ENCODE measurements around the gene TBX18.

Gene TBX18

DNA sequence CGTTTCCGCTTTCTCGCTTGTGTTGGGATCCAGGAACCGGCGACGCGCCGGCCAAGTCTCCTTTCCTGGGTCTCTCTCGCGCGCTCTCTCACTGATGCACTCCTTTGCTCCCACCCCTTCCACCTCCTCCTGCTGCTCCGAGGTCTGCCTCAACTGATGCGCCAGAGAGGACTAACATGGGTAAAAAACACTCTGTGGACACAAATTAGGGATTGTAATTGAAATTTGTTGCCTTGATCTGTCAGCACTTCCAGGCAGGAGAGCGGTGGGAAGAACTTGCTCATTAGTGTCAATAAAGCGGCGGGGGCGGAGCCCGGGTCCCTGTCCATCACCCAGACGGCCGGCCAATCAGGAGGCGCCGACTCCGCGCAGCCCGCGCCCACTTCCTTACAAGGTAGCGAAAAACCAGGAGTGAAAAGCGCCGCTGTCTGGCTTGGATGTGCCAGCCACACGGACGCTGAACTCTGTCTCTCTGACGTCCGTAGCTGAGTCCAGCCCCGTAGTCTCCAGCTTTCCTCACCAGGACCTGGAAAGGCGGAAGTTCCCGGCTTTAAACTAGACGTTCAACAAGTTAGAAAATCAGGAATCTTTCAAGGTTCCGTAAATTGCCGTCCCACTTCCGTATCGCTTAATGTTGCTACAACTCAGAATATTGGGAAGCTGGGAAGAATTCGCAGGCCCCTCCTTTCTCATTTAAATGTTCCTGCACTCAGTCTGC, at the start of gene TBX18:
TSS of gene TBX18 (minus strand) at position 267 of the 718 bp plus-strand sequence. CDS start 417 bp downstream, outside the sequence.
- Histone ChIP-seq H3K9me3 (ENCODE audit: control insufficient read depth, insufficient read depth, low read length) (0 out of 2 replicates have a peak, but pooled peaks cover 3% of the 10 kb centered on the region), H3K9ac (ENCODE audit: low read depth, low read length) (peak within 1 kb of the TSS; percentile 67; the same call in 1 of the 2 replicates), H3K36me3 (ENCODE audit: insufficient read depth, low read length) (no peaks in the 10 kb centered on the region), H3K4me1 (ENCODE audit: insufficient read depth, low read length) (no peaks in the 10 kb centered on the region)

DNA sequence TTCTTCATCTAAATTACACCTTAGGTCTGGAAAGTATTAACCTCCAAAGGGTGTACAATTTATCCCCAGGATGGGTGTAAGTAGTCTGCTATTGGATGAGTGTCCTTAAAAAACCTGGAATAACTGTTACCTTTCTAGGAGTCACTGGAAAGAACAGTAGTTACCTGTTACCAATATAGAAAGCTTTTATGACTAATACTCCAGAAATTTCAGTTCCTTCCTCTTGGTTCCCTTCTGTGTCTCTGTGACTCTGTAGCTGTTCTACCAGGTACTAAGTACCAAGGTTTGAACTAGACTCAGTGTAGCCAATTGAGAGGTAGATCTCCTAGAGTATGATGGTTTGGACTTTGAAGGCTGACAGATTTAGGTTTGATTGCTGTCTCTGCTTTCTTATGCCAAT, 47.0 kb upstream of the TBX18 start:
- Histone ChIP-seq H3K36me3 (ENCODE audit: insufficient read depth, low read length) (no peaks in the 10 kb centered on the region), H3K9me3 (ENCODE audit: control insufficient read depth, insufficient read depth, low read length) (no peaks in the 10 kb centered on the region), H3K4me1 (ENCODE audit: insufficient read depth, low read length) (no peaks in the 10 kb centered on the region)

DNA sequence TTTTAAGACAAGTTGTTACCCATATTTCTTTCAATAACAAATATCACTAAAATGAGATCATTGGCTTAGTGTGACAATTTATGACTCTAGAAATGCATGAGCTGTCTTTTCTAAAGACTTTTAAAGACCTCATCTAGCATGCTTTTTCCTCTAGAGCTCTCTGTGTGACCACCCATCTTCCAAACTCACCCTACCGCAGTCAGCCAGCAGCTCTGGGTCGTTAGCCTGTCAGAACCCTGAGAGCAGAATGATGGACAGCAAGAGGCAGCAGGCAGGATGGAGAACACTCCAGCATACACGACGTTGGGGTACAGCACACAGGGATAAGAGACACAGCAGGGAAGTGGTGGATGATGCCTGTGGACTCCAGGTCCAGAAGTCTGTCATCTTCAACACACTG, 45.1 kb upstream of the TBX18 start:
- H3K9ac ChIP-seq (ENCODE audit: low read depth, low read length): no peak overlapping the region
- H3K9me3 ChIP-seq (ENCODE audit: control insufficient read depth, insufficient read depth, low read length): no peaks in the 10 kb centered on the region
- no peaks in the 10 kb centered on the region for H3K36me3 ChIP-seq (ENCODE audit: insufficient read depth, low read length)
- no peaks in the 10 kb centered on the region for H3K4me1 ChIP-seq (ENCODE audit: insufficient read depth, low read length)

More for the DNA sequence above, 47.0 kb upstream of the TBX18 start:
- no peak overlapping the region for H3K9ac ChIP-seq (ENCODE audit: low read depth, low read length)

DNA sequence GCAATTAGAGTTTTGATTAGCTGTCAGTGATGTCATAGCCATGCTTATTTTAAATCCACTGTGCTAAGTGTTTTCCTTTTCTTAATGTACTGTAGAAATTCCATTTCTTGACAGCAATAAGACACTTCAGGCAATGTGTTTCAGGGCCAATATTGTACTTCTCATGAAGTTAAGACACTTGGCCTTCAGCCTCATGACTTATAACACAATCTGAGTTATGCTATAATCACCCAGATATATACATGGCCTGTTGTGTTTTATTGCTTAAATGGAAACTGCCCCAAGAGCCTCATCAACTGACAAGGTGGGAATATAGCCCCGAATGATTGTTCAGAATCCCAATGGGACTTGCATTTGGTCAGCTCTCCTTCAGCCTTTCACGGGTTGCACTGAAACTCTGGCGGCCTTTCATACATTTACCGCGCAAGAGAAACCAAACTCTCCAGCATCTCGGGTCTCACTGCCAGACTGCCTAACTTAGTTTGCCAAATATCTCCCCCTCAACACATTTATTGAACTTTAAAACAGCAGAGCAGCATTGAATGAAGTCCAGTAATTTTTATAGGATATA, 44.2 kb upstream of the TBX18 start:
- Histone ChIP-seq H3K4me1 (ENCODE audit: insufficient read depth, low read length) (no peaks in the 10 kb centered on the region), H3K9me3 (ENCODE audit: control insufficient read depth, insufficient read depth, low read length) (no peaks in the 10 kb centered on the region), H3K36me3 (ENCODE audit: insufficient read depth, low read length) (no peaks in the 10 kb centered on the region), H3K9ac (ENCODE audit: low read depth, low read length) (no peak overlapping the region)

DNA sequence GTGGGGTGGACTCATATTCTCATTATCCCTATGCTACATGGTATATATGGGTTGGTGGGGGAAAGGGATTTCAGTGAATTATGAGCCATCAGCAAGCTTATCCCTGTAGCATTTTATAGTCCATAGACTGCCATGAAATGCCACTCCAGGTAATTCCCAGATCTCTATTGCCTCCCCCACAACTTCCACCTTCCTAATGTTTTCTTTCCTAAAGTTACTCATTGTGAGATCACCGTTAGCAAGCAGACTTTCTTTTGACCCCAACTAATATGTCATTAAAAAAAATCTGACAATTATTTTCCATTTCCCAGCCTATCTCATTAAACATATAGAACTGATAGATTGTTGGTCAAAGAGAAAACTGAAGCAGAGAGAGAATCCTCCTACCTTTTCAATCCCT, 40.7 kb upstream of the TBX18 start:
- H3K9ac ChIP-seq (ENCODE audit: low read depth, low read length): no peak overlapping the region
- no peaks in the 10 kb centered on the region for H3K9me3 ChIP-seq (ENCODE audit: control insufficient read depth, insufficient read depth, low read length)
- no peaks in the 10 kb centered on the region for H3K36me3 ChIP-seq (ENCODE audit: insufficient read depth, low read length)
- no peaks in the 10 kb centered on the region for H3K4me1 ChIP-seq (ENCODE audit: insufficient read depth, low read length)

DNA sequence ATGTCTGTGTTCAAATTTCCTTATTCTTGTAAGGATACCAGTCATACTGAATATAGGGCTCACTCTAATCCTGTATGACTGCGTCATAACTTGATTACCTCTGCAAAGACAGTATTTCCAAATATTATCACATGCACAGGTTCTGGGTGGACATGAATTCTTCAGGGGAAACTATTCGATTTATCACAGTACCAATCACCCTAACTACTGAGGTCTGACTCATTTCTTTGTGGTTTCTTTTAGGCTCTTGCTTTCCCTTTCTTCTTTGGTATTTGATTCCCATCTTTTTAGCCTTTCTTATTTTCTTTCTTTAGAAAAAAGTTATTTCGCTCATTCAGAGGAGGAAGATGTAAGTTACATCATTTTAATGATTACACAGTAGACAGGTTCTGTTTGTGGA, 40.3 kb upstream of the TBX18 start:
- Histone ChIP-seq H3K9me3 (ENCODE audit: control insufficient read depth, insufficient read depth, low read length) (no peaks in the 10 kb centered on the region), H3K36me3 (ENCODE audit: insufficient read depth, low read length) (no peaks in the 10 kb centered on the region), H3K9ac (ENCODE audit: low read depth, low read length) (no peak overlapping the region), H3K4me1 (ENCODE audit: insufficient read depth, low read length) (no peaks in the 10 kb centered on the region)

DNA sequence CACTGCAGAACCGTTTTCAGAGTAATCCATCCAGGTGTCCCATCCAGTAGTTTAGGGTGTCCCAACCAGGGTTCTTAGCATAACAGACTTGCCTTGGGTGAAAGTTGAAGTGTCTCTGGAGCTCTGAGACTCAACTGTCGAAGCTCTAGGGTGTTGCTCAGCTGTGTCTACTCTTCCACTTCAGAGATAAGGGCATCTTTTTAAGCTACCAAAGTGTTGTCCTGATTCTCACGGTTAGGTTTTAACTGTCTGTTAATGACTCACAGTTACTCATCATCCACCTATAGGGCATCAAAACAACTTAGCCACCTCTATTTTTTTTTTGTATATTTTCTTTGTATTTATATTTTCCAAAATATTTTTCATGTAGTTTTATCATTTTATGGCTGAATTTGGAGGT, 36.9 kb upstream of the TBX18 start:
- no peak overlapping the region for H3K9ac ChIP-seq (ENCODE audit: low read depth, low read length)
- H3K36me3 ChIP-seq (ENCODE audit: insufficient read depth, low read length): no peaks in the 10 kb centered on the region
- H3K9me3 ChIP-seq (ENCODE audit: control insufficient read depth, insufficient read depth, low read length): no peaks in the 10 kb centered on the region
- no peaks in the 10 kb centered on the region for H3K4me1 ChIP-seq (ENCODE audit: insufficient read depth, low read length)

DNA sequence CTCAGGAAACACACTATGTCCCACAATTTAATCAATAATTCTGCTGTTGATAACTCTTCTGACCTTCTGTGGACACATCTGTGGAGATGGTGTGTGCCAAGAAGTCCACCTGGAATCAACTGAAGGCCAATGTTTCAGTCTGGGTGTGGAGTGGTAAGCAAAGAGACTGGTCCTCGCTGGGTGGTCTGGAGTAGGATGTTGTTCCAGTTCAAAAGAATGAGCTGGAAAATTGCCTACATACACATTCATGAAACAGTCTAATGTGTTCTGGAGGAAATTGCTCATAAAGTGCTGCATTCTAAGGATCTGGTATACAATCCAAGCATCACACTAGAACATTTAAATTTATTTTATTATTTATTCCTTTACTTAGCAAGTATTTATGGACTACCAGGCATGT, 33.9 kb upstream of the TBX18 start:
- Histone ChIP-seq H3K9me3 (ENCODE audit: control insufficient read depth, insufficient read depth, low read length) (no peaks in the 10 kb centered on the region), H3K9ac (ENCODE audit: low read depth, low read length) (no peak overlapping the region), H3K36me3 (ENCODE audit: insufficient read depth, low read length) (no peaks in the 10 kb centered on the region), H3K4me1 (ENCODE audit: insufficient read depth, low read length) (no peaks in the 10 kb centered on the region)

DNA sequence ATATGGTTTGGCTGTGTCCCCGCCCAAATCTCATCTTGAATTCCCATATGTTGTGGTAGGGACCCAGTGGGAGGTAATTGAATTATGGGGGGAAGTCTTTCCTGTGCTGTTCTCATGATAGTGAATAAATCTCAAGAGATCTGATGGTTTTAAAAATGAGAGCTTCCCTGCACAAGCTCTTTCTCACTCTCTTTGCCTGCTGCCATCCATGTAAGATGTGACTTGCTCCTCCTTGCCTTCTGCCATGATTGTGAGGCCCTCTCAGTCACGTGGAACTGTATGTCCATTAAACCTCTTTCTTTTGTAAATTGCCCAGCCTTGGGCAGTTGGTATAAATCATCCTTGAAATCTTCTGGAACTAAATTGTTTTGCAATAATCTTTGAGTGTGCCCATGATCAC, 31.9 kb upstream of the TBX18 start:
- Histone ChIP-seq H3K4me1 (ENCODE audit: insufficient read depth, low read length) (0 out of 2 replicates have a peak, but pooled peaks cover 1% of the 10 kb centered on the region), H3K9ac (ENCODE audit: low read depth, low read length) (no peak overlapping the region), H3K36me3 (ENCODE audit: insufficient read depth, low read length) (no peaks in the 10 kb centered on the region), H3K9me3 (ENCODE audit: control insufficient read depth, insufficient read depth, low read length) (no peaks in the 10 kb centered on the region)

DNA sequence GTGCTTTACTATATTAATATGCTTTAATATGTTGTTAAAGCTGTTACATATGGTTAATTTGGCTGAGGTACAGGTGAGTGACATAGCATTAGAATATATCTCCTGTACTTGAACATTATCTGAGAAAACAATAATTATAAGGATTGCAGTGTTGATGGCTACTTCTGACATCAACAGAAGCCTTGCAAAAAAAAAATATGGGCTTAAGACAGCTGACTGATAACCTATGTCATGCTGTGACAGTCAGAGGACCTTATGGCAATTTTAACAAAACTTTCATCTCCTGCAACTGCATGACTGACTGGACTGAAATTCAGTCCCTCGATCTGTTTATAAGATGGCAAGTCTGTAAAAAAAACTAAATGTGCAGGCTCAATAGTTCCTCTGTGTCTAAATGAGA, 27.5 kb upstream of the TBX18 start:
- no peaks in the 10 kb centered on the region for H3K36me3 ChIP-seq (ENCODE audit: insufficient read depth, low read length)
- H3K9me3 ChIP-seq (ENCODE audit: control insufficient read depth, insufficient read depth, low read length): no peaks in the 10 kb centered on the region
- H3K9ac ChIP-seq (ENCODE audit: low read depth, low read length): no peak overlapping the region
- 0 out of 2 replicates have a peak, but pooled peaks cover 3% of the 10 kb centered on the region for H3K4me1 ChIP-seq (ENCODE audit: insufficient read depth, low read length)

DNA sequence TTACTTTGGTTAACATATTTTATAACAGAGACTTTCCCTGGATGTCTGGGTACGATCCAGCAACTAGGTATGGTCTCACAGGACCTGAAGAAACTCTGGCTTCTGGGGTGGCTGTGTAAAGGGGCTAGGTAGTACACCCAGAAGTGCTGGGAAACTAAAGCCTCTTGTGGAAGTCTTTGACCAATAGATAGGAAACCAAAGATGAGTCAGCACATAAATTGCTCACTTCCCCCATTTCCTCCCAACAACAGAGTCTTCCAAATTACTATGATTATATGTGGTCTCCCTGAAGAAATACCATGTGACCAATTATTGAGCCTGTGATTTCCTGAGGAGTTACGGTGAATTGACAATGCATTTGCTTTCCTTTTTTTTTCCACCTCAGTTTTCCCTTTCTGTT, 26.8 kb upstream of the TBX18 start:
- H3K9ac ChIP-seq (ENCODE audit: low read depth, low read length): no peak overlapping the region
- no peaks in the 10 kb centered on the region for H3K9me3 ChIP-seq (ENCODE audit: control insufficient read depth, insufficient read depth, low read length)
- H3K4me1 ChIP-seq (ENCODE audit: insufficient read depth, low read length): 0 out of 2 replicates have a peak, but pooled peaks cover 3% of the 10 kb centered on the region
- no peaks in the 10 kb centered on the region for H3K36me3 ChIP-seq (ENCODE audit: insufficient read depth, low read length)

DNA sequence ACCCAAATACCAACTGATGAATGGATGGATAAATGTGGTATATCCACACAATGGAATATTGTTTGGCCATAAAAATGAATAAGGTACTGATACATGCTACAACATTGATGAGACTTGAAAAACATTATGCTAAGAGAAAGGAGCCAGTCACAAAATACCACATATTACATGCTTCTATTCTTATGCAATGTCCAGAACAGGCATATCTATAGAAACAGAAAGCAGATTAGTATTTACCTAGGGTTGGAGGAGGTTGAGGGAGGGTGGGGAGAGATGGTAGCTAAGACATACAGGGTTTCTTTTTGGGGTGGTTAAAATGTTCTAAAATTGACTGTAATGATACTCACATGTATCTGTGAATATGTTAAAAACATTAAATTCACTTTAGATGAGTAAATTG, 24.8 kb upstream of the TBX18 start:
- no peaks in the 10 kb centered on the region for H3K9me3 ChIP-seq (ENCODE audit: control insufficient read depth, insufficient read depth, low read length)

DNA sequence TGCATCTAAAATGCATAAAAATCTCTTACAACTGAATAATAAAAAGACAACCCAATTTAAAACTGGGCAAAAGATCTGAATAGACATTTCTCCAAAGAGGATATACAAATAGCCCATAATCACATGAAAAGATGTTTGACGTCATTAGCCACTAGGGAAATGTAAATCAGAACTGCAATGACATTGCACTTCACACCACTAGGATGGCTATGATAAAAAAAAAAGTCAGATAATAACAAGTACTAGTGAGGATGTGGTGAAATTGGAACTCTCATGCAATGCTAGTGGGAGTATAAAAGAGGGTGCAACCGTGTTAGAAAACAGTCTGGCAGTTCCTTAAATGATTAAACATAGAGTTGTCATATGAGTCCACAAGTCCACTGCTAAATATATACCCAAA, 24.3 kb upstream of the TBX18 start:
- Histone ChIP-seq H3K4me1 (ENCODE audit: insufficient read depth, low read length) (0 out of 2 replicates have a peak, but pooled peaks cover 3% of the 10 kb centered on the region), H3K9me3 (ENCODE audit: control insufficient read depth, insufficient read depth, low read length) (no peaks in the 10 kb centered on the region), H3K9ac (ENCODE audit: low read depth, low read length) (no peak overlapping the region), H3K36me3 (ENCODE audit: insufficient read depth, low read length) (no peaks in the 10 kb centered on the region)

More for the DNA sequence above, 24.8 kb upstream of the TBX18 start:
- no peak overlapping the region for H3K9ac ChIP-seq (ENCODE audit: low read depth, low read length)
- H3K4me1 ChIP-seq (ENCODE audit: insufficient read depth, low read length): 0 out of 2 replicates have a peak, but pooled peaks cover 3% of the 10 kb centered on the region
- H3K36me3 ChIP-seq (ENCODE audit: insufficient read depth, low read length): no peaks in the 10 kb centered on the region

DNA sequence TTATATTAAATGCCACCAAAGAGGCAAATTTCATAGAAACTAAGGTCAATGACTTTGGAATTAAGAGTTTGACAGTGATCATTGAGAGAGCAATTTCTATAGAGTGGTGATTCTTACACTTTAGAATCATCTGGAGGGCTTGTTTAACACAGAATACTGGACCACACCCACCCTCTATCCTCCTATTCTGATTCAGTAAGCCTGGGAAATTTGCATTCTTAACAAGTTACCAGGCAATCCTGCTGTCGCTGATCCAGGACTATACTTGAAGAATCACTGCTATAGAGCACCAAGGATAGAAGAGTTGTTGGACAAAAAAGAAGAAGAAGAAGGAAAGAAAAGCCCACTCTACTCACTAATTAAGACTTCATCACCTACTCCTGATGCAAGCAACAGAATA, 21.3 kb upstream of the TBX18 start:
- Histone ChIP-seq H3K9me3 (ENCODE audit: control insufficient read depth, insufficient read depth, low read length) (no peaks in the 10 kb centered on the region), H3K4me1 (ENCODE audit: insufficient read depth, low read length) (no peaks in the 10 kb centered on the region), H3K36me3 (ENCODE audit: insufficient read depth, low read length) (no peaks in the 10 kb centered on the region), H3K9ac (ENCODE audit: low read depth, low read length) (no peak overlapping the region)

DNA sequence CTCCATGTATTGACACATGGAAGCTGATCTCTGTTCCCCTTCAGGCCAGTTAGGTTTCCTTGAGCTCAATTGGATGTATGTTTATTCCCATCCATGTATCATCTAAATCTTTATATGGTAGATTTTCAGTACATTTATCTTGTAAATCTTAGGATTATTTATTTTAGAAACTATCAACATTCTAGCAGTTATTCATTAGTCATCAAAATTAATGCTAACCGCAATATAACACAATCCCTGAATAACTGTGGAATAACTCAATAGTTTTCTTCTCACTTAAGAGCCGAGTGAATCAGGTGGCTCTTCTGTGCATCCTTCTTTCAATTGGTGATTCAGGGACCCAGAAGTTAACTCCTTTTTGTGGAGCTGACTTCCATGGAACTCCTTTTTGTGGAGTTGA, 15.5 kb upstream of the TBX18 start:
- Histone ChIP-seq H3K9me3 (ENCODE audit: control insufficient read depth, insufficient read depth, low read length) (no peaks in the 10 kb centered on the region), H3K4me1 (ENCODE audit: insufficient read depth, low read length) (no peaks in the 10 kb centered on the region), H3K9ac (ENCODE audit: low read depth, low read length) (no peak overlapping the region), H3K36me3 (ENCODE audit: insufficient read depth, low read length) (no peaks in the 10 kb centered on the region)

Measured in ES-I3 (cell line).